ENCODE measurements around the gene RBM23. TPM values are rescaled to one million over a fixed set of nuclear protein-coding genes. Genes with fewer than 3 reads are reported as not detected.
A peak's percentile ranks its signal among the peaks of the same experiment; 100 is the strongest.

The RBM23 gene
- total and polyA plus RNA-seq, 9 of the 15 experiments (the other 6 are each of a cell fraction or from before 2014, with no cell fraction given), result 46.0 to 102 (median 58.5) TPM

- TF ChIP-seq CTCFL (IDR thresholded peaks at IDR 0.05; ENCODE audit: borderline replicate concordance, insufficient read depth, low read depth, low read length, poor library complexity, severe bottlenecking), result peak; percentile 42
- 0 out of 2 replicates have a peak, but pooled peaks have one; percentile 56 for TF ChIP-seq ZNF224 (CRISPR knock-in tag; IDR thresholded peaks at IDR 0.05)
- no peak for TF ChIP-seq ZBTB5 (IDR thresholded peaks at IDR 0.05)
- no peak for TF ChIP-seq FOXJ2 (tag; IDR thresholded peaks at IDR 0.05)
- no peak for TF ChIP-seq ZFP1 (CRISPR knock-in tag; IDR thresholded peaks at IDR 0.05)
- no peak for TF ChIP-seq CREB3 (tag; conservative IDR thresholded peaks at IDR 0.05; ENCODE audit: low read depth)
- no peak for TF ChIP-seq THRB (CRISPR knock-in tag; conservative IDR thresholded peaks at IDR 0.05)
- 0 out of 2 replicates have a peak, but pooled peaks have one; percentile 71 for TF ChIP-seq ZBTB43 (CRISPR knock-in tag; IDR thresholded peaks at IDR 0.05)
- no peak for TF ChIP-seq IRF2 (CRISPR knock-in tag; IDR thresholded peaks at IDR 0.05)
- no peak for TF ChIP-seq TAF15 (IDR thresholded peaks at IDR 0.05; ENCODE audit: low read depth, low read length)
- peak; percentile 47 for TF ChIP-seq RBBP5 (IDR thresholded peaks at IDR 0.05; ENCODE audit: borderline replicate concordance, insufficient read depth, low read length, poor library complexity, severe bottlenecking)
- peak in 1 of 2 experiments; percentile 86; a peak in 1 of 3 replicates for TF ChIP-seq CBX3 (IDR thresholded peaks at IDR 0.05; ENCODE audit: borderline replicate concordance in 1 of 2, low read length in 2 of 2)
- TF ChIP-seq ATF1 (CRISPR knock-in tag; IDR thresholded peaks at IDR 0.05), result no peak
- peak; percentile 22; the same call in 1 of the 2 replicates for TF ChIP-seq ATF1 (tag; IDR thresholded peaks at IDR 0.05)
- no peak for TF ChIP-seq SNRNP70 (optimal IDR thresholded peaks at IDR 0.05; ENCODE audit: low read depth, low read length)
- 0 out of 2 replicates have a peak, but pooled peaks have one; percentile 38 for TF ChIP-seq ZNF165 (CRISPR knock-in tag; IDR thresholded peaks at IDR 0.05; ENCODE audit: borderline replicate concordance)
- no peak for TF ChIP-seq RBM14 (IDR thresholded peaks at IDR 0.05; ENCODE audit: borderline replicate concordance, insufficient read depth, low read depth, low read length)
- TF ChIP-seq ZNF57 (CRISPR knock-in tag; IDR thresholded peaks at IDR 0.05), result no peak
- no peak for TF ChIP-seq HDAC6 (IDR thresholded peaks at IDR 0.05; ENCODE audit: low read depth, low read length)
Measured at GRCh38 chr14:22886500-22887259, 32.3 kb downstream of the RBM23 start (continued).

All from K562 (cell line).